Measurements from ENCODE around the gene PIGU. TPM values are rescaled to one million over a fixed set of nuclear protein-coding genes. Genes with fewer than 3 reads are reported as not detected.
A peak's percentile ranks its signal among the peaks of the same experiment; 100 is the strongest.

PIGU gene
- total and polyA plus RNA-seq, 2 of the 13 experiments (the other 11 are each of a cell fraction or from before 2014, with no cell fraction given), result 45.5 to 231 TPM

- no peak for TF ChIP-seq ZNF512 (CRISPR knock-in tag; IDR thresholded peaks at IDR 0.05)
- TF ChIP-seq FOSL2 (CRISPR knock-in tag; IDR thresholded peaks at IDR 0.05), result 0 out of 2 replicates have a peak, but pooled peaks have one; percentile 9
- no peak for TF ChIP-seq GABPA (IDR thresholded peaks at IDR 0.05; ENCODE audit: low read depth, low read length)
- TF ChIP-seq GABPA (CRISPR knock-in tag; IDR thresholded peaks at IDR 0.05; ENCODE audit: low read depth), result no peak
- no peak for TF ChIP-seq ZFX (CRISPR knock-in tag; IDR thresholded peaks at IDR 0.05; ENCODE audit: low read depth)
- no peak for TF ChIP-seq ZNF766 (CRISPR knock-in tag; IDR thresholded peaks at IDR 0.05; ENCODE audit: borderline replicate concordance)
- no peak for TF ChIP-seq THAP9 (CRISPR knock-in tag; IDR thresholded peaks at IDR 0.05; ENCODE audit: borderline replicate concordance)
- no peak for TF ChIP-seq ZNF230 (CRISPR knock-in tag; IDR thresholded peaks at IDR 0.05)
- no peak for TF ChIP-seq AGO2 (optimal IDR thresholded peaks at IDR 0.05; ENCODE audit: low read depth, low read length)
- TF ChIP-seq NFE2 (CRISPR knock-in tag; IDR thresholded peaks at IDR 0.05), result no peak
- TF ChIP-seq GATAD2A (CRISPR knock-in tag; IDR thresholded peaks at IDR 0.05), result peak; percentile 15; the same call in 1 of the 2 replicates
- TF ChIP-seq ZNF780A (CRISPR knock-in tag; IDR thresholded peaks at IDR 0.05), result no peak
These were observed 16.5 kb upstream of the PIGU start (continued) for GRCh38 chr20:34693414-34693813.
